Activated CD8-positive, alpha-beta memory T cell treated with anti-CD3 and anti-CD28 coated beads, Interleukin-2, amount 10 ng/mL, durations not matched to agents 7 days and 5 days (primary cell): ENCODE data around the gene LRFN4. TPM values are rescaled to one million over a fixed set of nuclear protein-coding genes. Genes with fewer than 3 reads are reported as not detected.

Source experiments
- ATAC-seq: fragments of 150-1000 bp; cut with Tn5 transposase; one replicate; pipeline ENCODE4 v1.10.0; 2021; ENCODE audit warnings: moderate library complexity
- CTCF ChIA-PET: fragments of 350-600 bp; sonication (Branson Sonifier 250); formaldehyde crosslinking; loops from one replicate; lab custom pipeline; 2021; ENCODE audit warnings: antibody characterized with exemption; lab: Charles Lee
- DNase-seq: peaks from one replicate; pipeline ENCODE4 v3.0.0-alpha.2; 2020
- H3K27ac Mint-ChIP-seq: one replicate; pipeline ENCODE4 v1.8.0; 2021; ENCODE audit warnings: mild to moderate bottlenecking, mixed read lengths
- H3K27me3 Mint-ChIP-seq: one replicate; pipeline ENCODE4 v1.8.0; 2021; ENCODE audit warnings: mixed read lengths
- H3K36me3 Mint-ChIP-seq: one replicate; pipeline ENCODE4 v1.8.0; 2021; ENCODE audit warnings: mild to moderate bottlenecking, mixed read lengths
- H3K4me1 Mint-ChIP-seq: one replicate; pipeline ENCODE4 v1.8.0; 2021; ENCODE audit warnings: mixed read lengths
- H3K4me3 Mint-ChIP-seq: one replicate; pipeline ENCODE4 v1.8.0; 2021; ENCODE audit warnings: mild to moderate bottlenecking, moderate library complexity, mixed read lengths
- H3K9me3 Mint-ChIP-seq: one replicate; pipeline ENCODE4 v1.8.0; 2022; ENCODE audit warnings: low read depth, mixed read lengths
- total RNA-seq, 2 experiments: library from RNA; stranded (reverse); gene quantifications; one replicate each; pipeline ENCODE4 v1.2.3, GENCODE V29; 2021

The LRFN4 gene
- total RNA-seq, 2 experiments from 2014 or later = 29.0 to 29.8 TPM

- Mint-ChIP-seq H3K27ac (peak overlapping the region; percentile 66), H3K4me1 (peaks cover 45% of the 10 kb centered on the region), H3K9me3 (no peaks in the 10 kb centered on the region), H3K27me3 (no peaks in the 10 kb centered on the region), H3K36me3 (peaks cover 22% of the 10 kb centered on the region), H3K4me3 (no peak overlapping the region)
- CTCF ChIA-PET = interaction anchor here (0.7 to 3.8 kb wide), 2 partner anchors 41 to 42 kb away, joined by 3 to 14 read pairs; no protein-coding TSS in a partner anchor
- DNase-seq = no peak
- ATAC-seq = no peak
Measured at GRCh38 chr11:66840317-66841091, 16.4 kb upstream of the LRFN4 start.

GRCh38 chr11:66841861-66842260, 15.0 kb upstream of the LRFN4 start:
- peak overlapping the region; percentile 91 for H3K27ac Mint-ChIP-seq
- H3K36me3 Mint-ChIP-seq = peaks cover 22% of the 10 kb centered on the region
- H3K9me3 Mint-ChIP-seq = no peaks in the 10 kb centered on the region
- no peak for DNase-seq
- no peak for ATAC-seq
- H3K4me3 Mint-ChIP-seq = peak overlapping the region; percentile 92
- peaks cover 45% of the 10 kb centered on the region for H3K4me1 Mint-ChIP-seq
- CTCF ChIA-PET = interaction anchor here (0.7 to 4.2 kb wide), 13 partner anchors 8 to 230 kb away, joined by 3 to 19 read pairs (median 3); partner anchors contain the start of gene RBM4
- H3K27me3 Mint-ChIP-seq = no peaks in the 10 kb centered on the region

- peaks cover 22% of the 10 kb centered on the region for H3K36me3 Mint-ChIP-seq
- CTCF ChIA-PET = interaction anchor here (0.7 to 4.2 kb wide), 12 partner anchors 9 to 204 kb away, joined by 3 to 19 read pairs (median 4); partner anchors contain the start of gene RBM4
- H3K9me3 Mint-ChIP-seq = no peaks in the 10 kb centered on the region
- peak overlapping the region; percentile 91 for H3K27ac Mint-ChIP-seq
- no peak for DNase-seq
- ATAC-seq = peak; percentile 1
- H3K4me3 Mint-ChIP-seq = peak overlapping the region; percentile 92
- H3K4me1 Mint-ChIP-seq = peaks cover 45% of the 10 kb centered on the region
- no peaks in the 10 kb centered on the region for H3K27me3 Mint-ChIP-seq
Measured at GRCh38 chr11:66842501-66842895, 14.4 kb upstream of the LRFN4 start.

- H3K9me3 Mint-ChIP-seq = no peaks in the 10 kb centered on the region
- peak; percentile 91 for ATAC-seq
- H3K36me3 Mint-ChIP-seq = peaks cover 18% of the 10 kb centered on the region
- peak within 1 kb of the TSS; percentile 92 for H3K4me3 Mint-ChIP-seq
- CTCF ChIA-PET = interaction anchor here (1.0 to 4.2 kb wide), 10 partner anchors 9 to 165 kb away, joined by 3 to 19 read pairs (median 4); no protein-coding TSS in a partner anchor
- no peaks in the 10 kb centered on the region for H3K27me3 Mint-ChIP-seq
- H3K27ac Mint-ChIP-seq = peak within 1 kb of the TSS; percentile 95
- peaks cover 45% of the 10 kb centered on the region for H3K4me1 Mint-ChIP-seq
- DNase-seq = peak; percentile 92
Measured at GRCh38 chr11:66842896-66843775, 13.7 kb upstream of the LRFN4 start, which contains the start of gene RCE1. Gene RCE1 (plus strand): TSS chr11:66843441. CDS start chr11:66843456, 15 bp downstream.

GRCh38 chr11:66843776-66844495, 12.9 kb upstream of the LRFN4 start:
- CTCF ChIA-PET = interaction anchor here (1.9 to 4.2 kb wide), 6 partner anchors 8 to 150 kb away, joined by 5 to 19 read pairs (median 10); no protein-coding TSS in a partner anchor
- Mint-ChIP-seq H3K4me3 (peak overlapping the region; percentile 92), H3K36me3 (peaks cover 17% of the 10 kb centered on the region), H3K27me3 (no peaks in the 10 kb centered on the region), H3K4me1 (peaks cover 45% of the 10 kb centered on the region), H3K9me3 (no peaks in the 10 kb centered on the region), H3K27ac (peak overlapping the region; percentile 95)
- no peak for ATAC-seq
- peak; percentile 39 for DNase-seq

- ATAC-seq = no peak
- H3K36me3 Mint-ChIP-seq = peaks cover 15% of the 10 kb centered on the region
- DNase-seq = no peak
- H3K4me1 Mint-ChIP-seq = peaks cover 42% of the 10 kb centered on the region
- H3K9me3 Mint-ChIP-seq = no peaks in the 10 kb centered on the region
- no peaks in the 10 kb centered on the region for H3K27me3 Mint-ChIP-seq
- CTCF ChIA-PET = interaction anchor here (0.6 to 4.2 kb wide), 5 partner anchors 7 to 150 kb away, joined by 4 to 19 read pairs (median 9); no protein-coding TSS in a partner anchor
- peak overlapping the region; percentile 92 for H3K4me3 Mint-ChIP-seq
- H3K27ac Mint-ChIP-seq = peak overlapping the region; percentile 95
Measured at GRCh38 chr11:66844496-66845142, 12.2 kb upstream of the LRFN4 start.

- Mint-ChIP-seq H3K9me3 (no peaks in the 10 kb centered on the region), H3K4me3 (no peak overlapping the region), H3K36me3 (peaks cover 13% of the 10 kb centered on the region), H3K27ac (no peak overlapping the region), H3K27me3 (no peaks in the 10 kb centered on the region), H3K4me1 (peaks cover 35% of the 10 kb centered on the region)
- ATAC-seq (no peak), DNase-seq (peak; percentile 39)
- CTCF ChIA-PET = interaction anchor here (0.6 to 4.2 kb wide), 3 partner anchors 10 to 93 kb away, joined by 4 to 19 read pairs (median 9); no protein-coding TSS in a partner anchor
Measured at GRCh38 chr11:66845143-66845875, 11.6 kb upstream of the LRFN4 start.

GRCh38 chr11:66845876-66846212, 11.0 kb upstream of the LRFN4 start:
- H3K4me3 Mint-ChIP-seq = no peak overlapping the region
- peaks cover 8% of the 10 kb centered on the region for H3K36me3 Mint-ChIP-seq
- no peaks in the 10 kb centered on the region for H3K27me3 Mint-ChIP-seq
- ATAC-seq (no peak), DNase-seq (peak; percentile 37)
- no peaks in the 10 kb centered on the region for H3K9me3 Mint-ChIP-seq
- H3K4me1 Mint-ChIP-seq = peaks cover 29% of the 10 kb centered on the region
- no peak overlapping the region for H3K27ac Mint-ChIP-seq
- CTCF ChIA-PET = interaction anchor here (2.4 to 4.2 kb wide), 2 partner anchors 9 to 12 kb away, joined by 9 to 19 read pairs; no protein-coding TSS in a partner anchor

GRCh38 chr11:66846671-66847091, 10.2 kb upstream of the LRFN4 start:
- DNase-seq (peak; percentile 37), ATAC-seq (no peak)
- Mint-ChIP-seq H3K27ac (no peak overlapping the region), H3K36me3 (peaks cover 6% of the 10 kb centered on the region), H3K4me3 (no peak overlapping the region), H3K4me1 (peaks cover 26% of the 10 kb centered on the region), H3K9me3 (no peaks in the 10 kb centered on the region), H3K27me3 (no peaks in the 10 kb centered on the region)
- CTCF ChIA-PET = interaction anchor here (2.4 kb wide), 1 partner anchor 8 kb away, joined by 9 read pairs; no protein-coding TSS in a partner anchor

- Mint-ChIP-seq H3K4me1 (peaks cover 25% of the 10 kb centered on the region), H3K4me3 (no peak overlapping the region), H3K27ac (no peak overlapping the region), H3K36me3 (peaks cover under 1% of the 10 kb centered on the region), H3K27me3 (no peaks in the 10 kb centered on the region), H3K9me3 (no peaks in the 10 kb centered on the region)
- ATAC-seq (no peak), DNase-seq (peak; percentile 37)
- CTCF ChIA-PET = no interaction called here
Measured at GRCh38 chr11:66847461-66848232, 9.2 kb upstream of the LRFN4 start.
